CD4-positive, CD25-positive, alpha-beta regulatory T cell (primary cell): ENCODE measurements around the gene FNDC1. TPM values are rescaled to one million over a fixed set of nuclear protein-coding genes. Genes with fewer than 3 reads are reported as not detected.
"Not testable (repeated sequence)": the region's sequence is repeated elsewhere in the genome, so short reads cannot be mapped to it uniquely, and the experiment has no call there.

Experiments used
- ATAC-seq, 2 donors: fragments of 150-1000 bp; cut with Tn5 transposase; one replicate each; pipeline ENCODE4 v1.10.0; 2021; ENCODE audit warnings: low read depth in 2 of 2, moderate number of reproducible peaks in 2 of 2, moderate library complexity in 1 of 2
- DNase-seq, 3 donors: peaks; one replicate each; pipeline versions ENCODE4 v3.0.0 to v3.0.0-alpha.2; 2012 to 2022; ENCODE audit warnings: mixed read lengths in 1 of 3
- H3K27ac ChIP-seq: one replicate; pipeline ENCODE4 v1.7.0; 2013; ENCODE audit warnings: mild to moderate bottlenecking, low read length; ENCODE audit not compliant: insufficient read depth, poor library complexity, severe bottlenecking
- H3K27me3 ChIP-seq: one replicate; pipeline ENCODE4 v1.7.0; 2013; ENCODE audit warnings: low read length; ENCODE audit not compliant: control insufficient read depth, insufficient read depth
- H3K36me3 ChIP-seq: one replicate; pipeline ENCODE4 v1.7.0; 2013; ENCODE audit warnings: mild to moderate bottlenecking, low read length, moderate library complexity; ENCODE audit not compliant: control insufficient read depth, insufficient read depth
- H3K4me1 ChIP-seq: 2 replicates; pipeline ENCODE4 v1.7.0; 2013; ENCODE audit warnings: mild to moderate bottlenecking, low read length; ENCODE audit not compliant: insufficient read depth, control insufficient read depth, poor library complexity, severe bottlenecking
- H3K4me3 ChIP-seq: one replicate; pipeline ENCODE4 v1.7.0; 2013; ENCODE audit warnings: low read depth, mild to moderate bottlenecking, low read length, moderate library complexity
- H3K9me3 ChIP-seq, 2 experiments: 1 replicate in 1 of 2; 2 replicates in 1 of 2; pipeline ENCODE4 v1.7.0; 2013; ENCODE audit warnings: low read length in 2 of 2, mild to moderate bottlenecking in 1 of 2, moderate library complexity in 1 of 2; ENCODE audit not compliant: control insufficient read depth in 2 of 2
- H3K27ac Mint-ChIP-seq, 3 donors: one replicate each; pipeline ENCODE4 v1.8.0; 2020 to 2022; ENCODE audit warnings: mild to moderate bottlenecking in 3 of 3, mixed read lengths in 3 of 3, moderate library complexity in 2 of 3
- H3K27me3 Mint-ChIP-seq: one replicate; pipeline ENCODE4 v1.8.0; 2022; ENCODE audit warnings: mild to moderate bottlenecking, mixed read lengths
- H3K36me3 Mint-ChIP-seq: one replicate; pipeline ENCODE4 v1.8.0; 2020; ENCODE audit warnings: mixed read lengths
- H3K4me1 Mint-ChIP-seq, 4 donors: one replicate each; pipeline ENCODE4 v1.8.0; 2020 to 2022; ENCODE audit warnings: mixed read lengths in 4 of 4, mild to moderate bottlenecking in 1 of 4
- H3K4me3 Mint-ChIP-seq, 4 donors: one replicate each; pipeline ENCODE4 v1.8.0; 2020 to 2022; ENCODE audit warnings: mild to moderate bottlenecking in 4 of 4, mixed read lengths in 4 of 4, moderate library complexity in 3 of 4
- H3K9me3 Mint-ChIP-seq, 7 donors: one replicate each; pipeline ENCODE4 v1.8.0; 2020 to 2022; ENCODE audit warnings: mixed read lengths in 7 of 7, mild to moderate bottlenecking in 3 of 7, moderate library complexity in 2 of 7
- polyA plus RNA-seq, 4 donors: library from polyadenylated mRNA; unstranded; fragments of 300-500 nt; fragmentation: Illumina TruSeq; gene quantifications; one replicate each; pipeline ENCODE4 v1.2.3, GENCODE V29; 2021
- total RNA-seq: library from RNA; stranded (reverse); gene quantifications from one replicate; pipeline ENCODE4 v1.2.3, GENCODE V29; 2022

The FNDC1 gene
- total RNA-seq, result not detected
- polyA plus RNA-seq, result under 1 TPM in 1 of 4 donors, not detected in 3; 0.17 TPM

GRCh38 chr6:159169193-159169555 lies at the start of gene FNDC1:
Gene FNDC1, plus strand, starts transcription at chr6:159169400. Its CDS starts 197 bp downstream, at chr6:159169597.
- Mint-ChIP-seq H3K4me1 (peaks cover 0 to 17% (median 8%) of the 10 kb centered on the region in 4 donors), H3K9me3 (peaks cover 0 to 2% (median 0%) of the 10 kb centered on the region in 7 donors), H3K27ac (no peak within 1 kb of the TSS), H3K36me3 (no peaks in the 10 kb centered on the region), H3K4me3 (peak within 1 kb of the TSS; percentile 51 to 90 (median 76)), H3K27me3 (peaks cover 85% of the 10 kb centered on the region)
- H3K4me1 ChIP-seq, result peaks cover 12% of the 10 kb centered on the region
- H3K9me3 ChIP-seq, result no peaks in the 10 kb centered on the region
- ATAC-seq (peak in 1 of 2 donors; percentile 52), DNase-seq (peak; percentile 27 to 51 (median 35))
- no peak within 1 kb of the TSS for H3K4me3 ChIP-seq
- no peaks in the 10 kb centered on the region for H3K36me3 ChIP-seq
- peaks cover 71% of the 10 kb centered on the region for H3K27me3 ChIP-seq
- H3K27ac ChIP-seq, result no peak within 1 kb of the TSS

GRCh38 chr6:159119791-159120190 lies 49.4 kb upstream of the FNDC1 start:
- ATAC-seq, result no peak
- H3K27me3 Mint-ChIP-seq, result peaks cover 36% of the 10 kb centered on the region
- DNase-seq, result no peak
- no peak overlapping the region for H3K27ac Mint-ChIP-seq
- Histone ChIP-seq H3K4me3 (no peak overlapping the region), H3K27me3 (peaks cover 2% of the 10 kb centered on the region), H3K27ac (no peak overlapping the region), H3K36me3 (no peaks in the 10 kb centered on the region), H3K9me3 (no peaks in the 10 kb centered on the region), H3K4me1 (no peaks in the 10 kb centered on the region)
- peaks cover 0 to 2% (median 0%) of the 10 kb centered on the region in 4 donors for H3K4me1 Mint-ChIP-seq
- H3K4me3 Mint-ChIP-seq, result no peak overlapping the region
- peaks cover 5% of the 10 kb centered on the region for H3K36me3 Mint-ChIP-seq
- H3K9me3 Mint-ChIP-seq, result peaks cover 0 to 2% (median 0%) of the 10 kb centered on the region in 7 donors

- no peak for ATAC-seq
These were observed 47.7 kb upstream of the FNDC1 start for GRCh38 chr6:159121486-159121885.

DNA sequence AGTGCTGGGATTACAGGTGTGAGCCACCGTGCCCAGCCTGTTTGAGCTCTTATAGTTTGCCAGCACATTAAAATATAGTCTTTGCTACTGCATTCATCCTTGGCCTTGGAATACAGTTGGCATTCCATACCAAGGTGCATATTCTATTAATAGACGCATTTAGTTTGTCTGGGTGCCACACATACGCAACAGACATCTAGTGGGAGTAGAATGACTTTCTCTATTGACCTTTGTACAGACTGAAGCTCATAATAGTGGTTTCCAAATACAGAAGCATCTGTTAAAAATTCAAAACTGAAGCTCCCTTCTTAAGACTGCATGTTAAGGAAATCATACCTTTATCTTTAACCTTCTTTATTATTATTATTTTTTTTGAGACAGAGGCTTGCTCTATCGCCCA lies 46.7 kb upstream of the FNDC1 start:
- Mint-ChIP-seq H3K27me3 (peaks cover 51% of the 10 kb centered on the region), H3K27ac (no peak overlapping the region), H3K9me3 (peaks cover 0 to 2% (median 0%) of the 10 kb centered on the region in 7 donors), H3K36me3 (no peaks in the 10 kb centered on the region), H3K4me1 (peaks cover 0 to 2% (median 0%) of the 10 kb centered on the region in 4 donors), H3K4me3 (no peak overlapping the region)
- no peak for ATAC-seq
- Histone ChIP-seq H3K4me3 (no peak overlapping the region), H3K27ac (no peak overlapping the region), H3K9me3 (no peaks in the 10 kb centered on the region), H3K4me1 (no peaks in the 10 kb centered on the region), H3K27me3 (peaks cover 2% of the 10 kb centered on the region), H3K36me3 (no peaks in the 10 kb centered on the region)
- no peak for DNase-seq

More at GRCh38 chr6:159121486-159121885, 47.7 kb upstream of the FNDC1 start:
- Histone ChIP-seq H3K4me1 (no peaks in the 10 kb centered on the region), H3K27ac (no peak overlapping the region), H3K4me3 (no peak overlapping the region), H3K27me3 (peaks cover 2% of the 10 kb centered on the region), H3K9me3 (no peaks in the 10 kb centered on the region), H3K36me3 (no peaks in the 10 kb centered on the region)
- peaks cover 0 to 2% (median 0%) of the 10 kb centered on the region in 7 donors for H3K9me3 Mint-ChIP-seq
- no peak for DNase-seq
- H3K27ac Mint-ChIP-seq, result no peak overlapping the region
- peaks cover 41% of the 10 kb centered on the region for H3K27me3 Mint-ChIP-seq
- no peaks in the 10 kb centered on the region for H3K36me3 Mint-ChIP-seq
- H3K4me3 Mint-ChIP-seq, result no peak overlapping the region
- H3K4me1 Mint-ChIP-seq, result peaks cover 0 to 2% (median 0%) of the 10 kb centered on the region in 4 donors

DNA sequence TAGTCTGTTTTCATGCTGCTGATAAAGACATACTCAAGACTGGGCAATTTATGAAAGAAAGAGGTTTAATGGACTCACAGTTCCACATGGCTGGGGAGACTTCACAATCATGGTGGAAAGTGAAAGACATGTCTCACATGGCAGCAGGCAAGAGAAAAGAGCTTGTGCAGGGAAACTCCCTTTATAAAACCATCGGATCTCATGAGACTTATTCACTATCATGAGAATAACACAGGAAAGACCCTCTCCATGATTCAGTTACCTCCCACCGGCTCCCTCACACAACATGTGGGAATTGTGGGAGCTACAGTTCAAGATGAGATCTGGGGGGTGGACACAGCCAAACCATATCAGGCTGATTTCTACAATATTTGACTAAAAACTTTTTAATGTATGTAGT lies 45.4 kb upstream of the FNDC1 start:
- H3K27me3 Mint-ChIP-seq, result peaks cover 48% of the 10 kb centered on the region
- H3K27ac ChIP-seq, DNase-seq, H3K4me3 Mint-ChIP-seq, H3K9me3 ChIP-seq, H3K4me3 ChIP-seq, H3K36me3 ChIP-seq, H3K27me3 ChIP-seq, H3K4me1 Mint-ChIP-seq, H3K27ac Mint-ChIP-seq, ATAC-seq, H3K9me3 Mint-ChIP-seq, H3K36me3 Mint-ChIP-seq, H3K4me1 ChIP-seq: not testable (repeated sequence)

GRCh38 chr6:159125014-159125609 lies 44.1 kb upstream of the FNDC1 start:
- Mint-ChIP-seq H3K9me3 (peaks cover 0 to 2% (median 0%) of the 10 kb centered on the region in 7 donors), H3K36me3 (no peaks in the 10 kb centered on the region), H3K27ac (no peak overlapping the region), H3K4me3 (no peak overlapping the region), H3K4me1 (no peaks in the 10 kb centered on the region), H3K27me3 (peaks cover 45% of the 10 kb centered on the region)
- peaks cover 2% of the 10 kb centered on the region for H3K27me3 ChIP-seq
- no peak overlapping the region for H3K27ac ChIP-seq
- H3K36me3 ChIP-seq, result no peaks in the 10 kb centered on the region
- no peak for DNase-seq
- ATAC-seq, result no peak
- no peaks in the 10 kb centered on the region for H3K9me3 ChIP-seq
- no peaks in the 10 kb centered on the region for H3K4me1 ChIP-seq
- no peak overlapping the region for H3K4me3 ChIP-seq

DNA sequence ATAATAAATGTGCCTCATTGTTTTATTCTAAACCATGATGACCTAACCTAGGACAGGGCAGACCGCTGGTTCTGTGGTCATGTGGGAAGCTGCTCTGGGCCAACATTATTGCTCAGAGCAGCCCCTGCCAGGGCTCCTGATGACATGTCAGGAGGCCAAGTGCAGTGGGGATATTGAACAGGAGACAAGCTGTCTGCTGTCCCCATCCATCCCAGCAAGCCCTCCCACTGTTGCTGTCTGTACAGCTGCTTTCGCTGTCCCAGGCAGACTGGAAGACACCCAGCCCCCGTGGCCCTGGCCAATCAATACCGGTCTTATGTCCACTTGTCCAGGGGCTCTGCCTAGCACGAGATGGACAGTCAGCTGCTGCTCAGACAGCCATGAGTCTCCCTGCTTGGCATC lies 43.2 kb upstream of the FNDC1 start:
- no peak for ATAC-seq
- Mint-ChIP-seq H3K4me3 (no peak overlapping the region), H3K27ac (no peak overlapping the region), H3K36me3 (no peaks in the 10 kb centered on the region), H3K4me1 (no peaks in the 10 kb centered on the region), H3K9me3 (no peaks in the 10 kb centered on the region), H3K27me3 (peaks cover 38% of the 10 kb centered on the region)
- no peak for DNase-seq
- Histone ChIP-seq H3K9me3 (no peaks in the 10 kb centered on the region), H3K4me1 (no peaks in the 10 kb centered on the region), H3K27ac (no peak overlapping the region), H3K36me3 (no peaks in the 10 kb centered on the region), H3K4me3 (no peak overlapping the region), H3K27me3 (peaks cover 2% of the 10 kb centered on the region)

GRCh38 chr6:159126590-159126989 lies 42.6 kb upstream of the FNDC1 start:
- Mint-ChIP-seq H3K4me1 (no peaks in the 10 kb centered on the region), H3K36me3 (no peaks in the 10 kb centered on the region), H3K9me3 (no peaks in the 10 kb centered on the region), H3K27ac (no peak overlapping the region), H3K27me3 (peaks cover 32% of the 10 kb centered on the region), H3K4me3 (no peak overlapping the region)
- H3K4me3 ChIP-seq, result no peak overlapping the region
- no peaks in the 10 kb centered on the region for H3K27me3 ChIP-seq
- H3K9me3 ChIP-seq, result no peaks in the 10 kb centered on the region
- H3K4me1 ChIP-seq, result no peaks in the 10 kb centered on the region
- ATAC-seq (no peak), DNase-seq (no peak)
- no peaks in the 10 kb centered on the region for H3K36me3 ChIP-seq
- no peak overlapping the region for H3K27ac ChIP-seq
